Endometrial microvascular endothelial cells (primary cell): ENCODE measurements around the gene CDK5RAP3. TPM values are rescaled to one million over a fixed set of nuclear protein-coding genes. Genes with fewer than 3 reads are reported as not detected.

ENCODE experiments used
- in situ Hi-C: cut with HindIII; loops from 2 replicates; pipeline ENCODE4 v1.10.0; 2017; ENCODE audit warnings: low sequenced_read_pairs, low pct_unique_long_range_greater_than_20kb; ENCODE audit errors: inconsistent ontology term
- total RNA-seq: library from RNA; depleted of rRNA; stranded (reverse); fragments of >200 nt; gene quantifications from one replicate; pipeline ENCODE4 v1.2.3, GENCODE V29; 2015; ENCODE audit errors: inconsistent ontology term

Gene CDK5RAP3
- total RNA-seq, 1 donor from 2014 or later: 60.1 TPM

GRCh38 chr17:47946929-47947397, 23.9 kb upstream of the CDK5RAP3 start:
- in situ Hi-C loops: no loop called here

GRCh38 chr17:47948706-47949196, 22.2 kb upstream of the CDK5RAP3 start:
- in situ Hi-C loops: no loop called here

- in situ Hi-C loops: no loop called here
Measured at GRCh38 chr17:47949197-47949759, 21.6 kb upstream of the CDK5RAP3 start.

DNA sequence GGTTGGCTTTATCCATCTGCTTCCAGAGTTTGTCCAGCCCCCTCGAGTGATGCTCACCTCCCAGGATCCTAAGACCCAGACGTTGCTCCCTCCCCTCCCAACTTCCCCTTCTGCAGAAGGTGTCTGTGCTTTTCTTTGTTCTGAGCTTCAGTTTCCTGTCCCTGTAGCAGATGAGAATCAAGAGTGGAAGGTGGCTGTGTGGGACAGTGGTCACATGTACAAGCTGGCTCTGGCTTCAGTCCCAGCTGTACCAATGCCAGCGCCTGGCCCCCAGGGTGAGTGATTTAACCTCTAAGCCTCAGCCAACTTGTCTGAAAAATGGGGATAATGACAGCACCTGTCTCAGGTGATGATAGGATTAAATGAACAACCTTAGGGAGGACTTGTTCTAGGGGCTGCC, 21.0 kb upstream of the CDK5RAP3 start:
- in situ Hi-C loops: no loop called here

- in situ Hi-C loops: no loop called here
Measured at GRCh38 chr17:47950448-47950847, 20.5 kb upstream of the CDK5RAP3 start.

GRCh38 chr17:47952171-47953021, 18.5 kb upstream of the CDK5RAP3 start:
- in situ Hi-C loops: no loop called here

GRCh38 chr17:47953909-47954308, 17.0 kb upstream of the CDK5RAP3 start:
- in situ Hi-C loops: no loop called here

GRCh38 chr17:47955497-47956461, 15.1 kb upstream of the CDK5RAP3 start:
- in situ Hi-C loops: no loop called here

DNA sequence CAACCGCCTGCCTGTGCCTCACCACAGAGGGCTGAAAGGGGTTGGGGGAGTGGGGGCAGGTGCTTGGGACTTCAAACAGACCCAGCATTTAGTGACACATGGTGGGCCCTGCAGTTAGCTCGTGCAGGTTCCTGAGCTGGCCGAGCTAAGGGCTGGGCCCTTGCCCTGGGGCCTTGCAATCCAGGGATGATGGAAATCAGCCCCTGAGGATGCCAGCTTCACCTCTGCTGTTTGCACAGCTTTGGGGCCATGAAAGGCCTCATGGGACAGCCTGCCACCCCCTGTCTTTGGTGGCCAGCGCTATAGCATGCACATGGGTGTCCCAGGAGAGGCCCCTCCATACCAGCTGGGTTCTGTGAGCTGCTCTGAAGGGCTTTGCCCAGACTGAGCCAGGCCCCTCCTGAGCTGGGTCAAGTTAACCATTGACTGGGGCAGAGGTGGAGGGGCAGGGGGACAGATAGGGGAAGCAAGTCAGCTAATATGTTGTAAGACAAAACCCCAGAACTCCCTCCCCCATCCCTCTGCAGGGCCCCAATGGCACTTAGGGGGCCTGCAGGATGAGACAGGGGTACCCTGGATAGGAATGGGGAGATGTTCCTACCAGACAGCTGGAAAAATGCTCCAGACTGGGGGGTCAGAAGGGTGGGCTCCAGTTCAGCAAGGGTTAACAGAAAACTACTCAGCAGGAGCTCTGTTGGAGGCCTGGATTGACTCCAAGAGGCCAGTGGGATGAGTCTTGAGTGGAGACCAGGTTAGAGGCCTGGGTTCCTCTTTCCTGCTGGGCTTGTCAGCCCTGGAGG, 13.9 kb upstream of the CDK5RAP3 start:
- in situ Hi-C loops: no loop called here

DNA sequence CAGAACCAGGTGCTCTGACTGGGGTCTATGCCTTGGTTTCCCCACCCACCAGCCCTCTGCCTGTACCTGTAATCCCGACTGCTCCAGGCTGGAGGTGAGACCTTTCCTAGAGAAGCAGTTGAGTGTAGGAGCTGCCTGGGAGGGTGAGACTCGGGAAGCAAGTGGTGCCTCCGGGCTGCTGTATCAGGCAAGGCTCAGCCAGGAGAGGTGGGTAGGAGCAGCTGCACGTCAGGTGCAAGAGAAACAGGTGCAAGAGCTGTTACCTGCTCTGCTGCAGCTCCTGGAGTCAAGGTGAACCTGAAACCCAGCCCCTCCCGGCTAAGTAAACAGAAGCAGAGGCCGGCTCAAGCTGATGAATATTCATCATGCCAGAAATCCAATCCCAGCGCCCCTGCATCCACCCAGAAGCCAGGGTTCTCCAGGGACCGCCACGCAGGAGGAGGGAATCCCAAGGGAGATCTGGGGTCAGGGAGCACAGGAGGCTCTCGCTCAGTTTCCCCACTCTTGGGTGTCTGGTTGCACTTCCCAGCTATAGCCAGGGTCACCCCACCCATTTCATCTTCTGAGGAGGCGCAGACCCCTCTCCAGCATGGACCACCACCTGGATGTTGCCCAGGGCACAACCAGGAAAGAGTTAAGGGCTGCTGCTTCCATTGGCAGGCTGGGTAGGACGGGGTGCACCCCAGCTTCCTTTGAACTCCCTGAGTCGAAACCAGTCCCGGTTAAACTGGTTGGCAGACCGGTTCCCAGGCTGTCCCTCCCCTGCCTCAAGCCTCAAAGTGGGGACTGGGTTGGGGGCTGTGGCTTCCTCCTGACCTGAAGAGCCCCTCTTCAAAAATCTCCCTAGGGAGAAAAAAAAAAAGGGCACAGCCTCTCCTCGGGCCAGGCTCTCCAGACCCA, 13.1 kb upstream of the CDK5RAP3 start, which contains the start of gene PRR15L:
Gene PRR15L (minus strand): TSS at position 293 of the 900 bp plus-strand sequence. CDS start 4,649 bp downstream, outside the sequence.
- in situ Hi-C loops: no loop called here

GRCh38 chr17:47959825-47960655, 10.9 kb upstream of the CDK5RAP3 start:
- in situ Hi-C loops: no loop called here

DNA sequence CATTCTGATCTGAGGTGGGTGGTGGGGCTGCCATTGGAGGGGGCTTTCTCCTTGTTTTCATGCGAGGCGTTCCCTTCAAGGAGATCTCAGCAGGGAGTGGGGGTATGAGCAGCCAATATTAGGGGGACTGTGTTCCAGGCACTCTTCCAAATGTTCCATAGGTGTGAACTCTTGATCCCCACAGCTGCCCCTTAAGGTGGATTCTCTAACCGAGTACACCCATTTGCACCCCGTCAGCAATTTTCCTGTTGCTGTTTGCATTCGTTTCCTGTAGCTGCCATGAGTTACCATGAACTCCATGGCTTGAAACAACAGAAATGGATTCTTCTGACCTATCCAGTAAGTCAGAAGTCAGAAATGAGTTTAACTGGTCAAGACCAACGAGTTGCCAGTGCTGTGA, 9.5 kb upstream of the CDK5RAP3 start:
- in situ Hi-C loops: no loop called here

GRCh38 chr17:47962901-47963300, 8.0 kb upstream of the CDK5RAP3 start:
- in situ Hi-C loops: no loop called here

DNA sequence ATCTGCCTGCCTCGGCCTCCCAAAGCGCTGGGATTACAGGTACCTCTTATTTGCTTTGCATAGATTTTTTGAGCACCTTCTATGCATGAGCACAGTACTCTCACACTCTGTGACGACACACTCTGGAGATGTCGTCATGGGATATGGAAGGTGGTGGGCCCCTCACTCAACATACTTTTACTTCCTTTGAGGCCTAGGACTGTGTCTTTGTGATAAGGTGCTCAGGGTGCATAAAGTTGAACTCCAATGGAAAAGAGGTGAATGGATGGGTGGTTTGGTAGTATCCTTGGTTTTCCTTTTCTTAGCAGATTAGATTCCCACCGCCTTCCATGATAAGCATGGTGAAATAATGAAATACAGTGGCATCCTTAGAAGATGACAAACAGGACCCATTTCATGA, 6.1 kb upstream of the CDK5RAP3 start:
- in situ Hi-C loops: no loop called here

GRCh38 chr17:47966079-47966519, 4.8 kb upstream of the CDK5RAP3 start:
- in situ Hi-C loops: no loop called here

DNA sequence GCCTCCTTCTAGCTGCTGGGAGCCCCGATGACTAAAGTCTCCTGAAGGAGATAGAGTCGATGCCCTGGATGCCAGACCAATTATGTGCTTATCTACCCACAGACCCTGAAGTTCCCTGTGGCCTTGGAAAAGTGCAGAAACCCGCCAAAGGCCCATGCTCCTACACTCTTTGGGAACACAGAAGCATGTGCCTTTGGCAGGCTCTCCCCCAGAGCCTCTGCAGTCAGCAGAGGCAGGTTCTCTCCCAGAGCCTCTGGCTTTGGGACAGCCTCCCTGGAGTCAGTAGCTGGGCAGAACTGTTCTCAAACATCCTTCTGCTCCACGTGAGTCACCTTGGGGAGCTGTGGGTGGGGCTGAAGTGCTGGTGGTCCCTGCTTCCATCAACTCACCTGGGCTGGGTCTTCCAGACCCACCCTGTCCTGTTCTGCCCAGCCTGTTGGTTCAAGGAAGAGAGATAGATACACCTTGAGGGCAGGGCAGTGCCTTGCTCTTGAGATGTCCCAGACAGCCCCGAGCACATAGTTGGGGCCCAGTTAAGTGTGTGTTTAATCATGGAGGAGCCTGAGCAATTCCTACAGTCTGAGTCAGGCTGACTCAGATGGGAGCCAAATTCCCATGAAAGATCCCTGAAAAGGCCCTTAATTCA, 3.2 kb upstream of the CDK5RAP3 start:
- in situ Hi-C loops: no loop called here
